Measurements from ENCODE around the gene CYP27C1. TPM values are rescaled to one million over a fixed set of nuclear protein-coding genes. Genes with fewer than 3 reads are reported as not detected.
"Not testable (repeated sequence)": the region's sequence is repeated elsewhere in the genome, so short reads cannot be mapped to it uniquely, and the experiment has no call there.

Gene CYP27C1
- total RNA-seq, 4 donors from 2014 or later, result 0.24 to 0.44 (median 0.37) TPM; not detected in 1

DNA sequence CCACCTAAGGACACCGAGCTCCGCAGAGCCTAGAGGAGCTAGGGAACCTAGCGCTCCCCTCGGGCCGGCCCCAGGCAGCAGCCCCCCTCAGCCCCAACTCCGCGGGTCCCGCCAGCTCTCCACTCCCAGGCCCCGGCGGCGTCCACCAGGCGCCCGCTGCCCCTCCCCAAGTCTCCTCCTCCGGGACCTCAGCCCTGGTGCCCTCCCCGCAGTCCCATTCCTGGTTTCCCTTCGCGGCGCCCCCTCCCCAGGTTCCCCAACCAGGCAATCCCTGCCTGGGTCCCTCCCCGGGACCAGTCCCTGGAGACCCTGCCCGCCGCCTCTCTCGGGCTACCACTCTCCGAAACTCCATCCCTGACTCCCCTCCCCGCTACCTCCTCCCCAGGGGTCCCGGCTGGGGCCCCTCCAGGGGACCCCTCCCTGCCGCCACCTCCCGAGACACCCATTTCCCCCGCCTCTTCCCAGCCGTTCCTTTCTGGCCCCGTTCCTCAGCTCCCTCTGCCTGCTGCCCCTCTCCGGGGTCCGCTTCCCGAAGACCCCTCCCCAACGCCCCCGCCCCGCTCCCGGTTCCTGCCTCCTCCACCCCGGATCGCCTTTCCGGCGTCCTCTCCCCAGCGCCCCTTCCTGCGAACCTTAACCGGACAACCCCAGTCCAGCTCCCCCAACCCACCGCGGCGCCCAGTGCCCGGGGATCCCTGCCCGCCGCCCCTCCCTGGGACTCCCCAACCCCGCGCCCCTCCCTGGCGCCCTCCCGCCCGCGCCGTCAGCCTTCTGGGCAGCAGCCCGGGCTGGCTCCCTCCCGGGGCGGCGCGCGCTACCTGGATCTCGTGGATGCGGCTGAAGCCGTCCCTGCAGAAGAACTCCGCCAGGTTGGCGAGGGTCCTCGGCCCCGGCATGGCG, 678 bp downstream of the CYP27C1 start:
- ATAC-seq (ENCODE audit: low FRiP score), result peak; percentile 30
- TF ChIP-seq, protein P1, sequence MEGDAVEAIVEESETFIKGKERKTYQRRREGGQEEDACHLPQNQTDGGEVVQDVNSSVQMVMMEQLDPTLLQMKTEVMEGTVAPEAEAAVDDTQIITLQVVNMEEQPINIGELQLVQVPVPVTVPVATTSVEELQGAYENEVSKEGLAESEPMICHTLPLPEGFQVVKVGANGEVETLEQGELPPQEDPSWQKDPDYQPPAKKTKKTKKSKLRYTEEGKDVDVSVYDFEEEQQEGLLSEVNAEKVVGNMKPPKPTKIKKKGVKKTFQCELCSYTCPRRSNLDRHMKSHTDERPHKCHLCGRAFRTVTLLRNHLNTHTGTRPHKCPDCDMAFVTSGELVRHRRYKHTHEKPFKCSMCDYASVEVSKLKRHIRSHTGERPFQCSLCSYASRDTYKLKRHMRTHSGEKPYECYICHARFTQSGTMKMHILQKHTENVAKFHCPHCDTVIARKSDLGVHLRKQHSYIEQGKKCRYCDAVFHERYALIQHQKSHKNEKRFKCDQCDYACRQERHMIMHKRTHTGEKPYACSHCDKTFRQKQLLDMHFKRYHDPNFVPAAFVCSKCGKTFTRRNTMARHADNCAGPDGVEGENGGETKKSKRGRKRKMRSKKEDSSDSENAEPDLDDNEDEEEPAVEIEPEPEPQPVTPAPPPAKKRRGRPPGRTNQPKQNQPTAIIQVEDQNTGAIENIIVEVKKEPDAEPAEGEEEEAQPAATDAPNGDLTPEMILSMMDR (IDR thresholded peaks at IDR 0.05), result no peak
- no peak for DNase-seq (ENCODE audit: low spot score)

DNA sequence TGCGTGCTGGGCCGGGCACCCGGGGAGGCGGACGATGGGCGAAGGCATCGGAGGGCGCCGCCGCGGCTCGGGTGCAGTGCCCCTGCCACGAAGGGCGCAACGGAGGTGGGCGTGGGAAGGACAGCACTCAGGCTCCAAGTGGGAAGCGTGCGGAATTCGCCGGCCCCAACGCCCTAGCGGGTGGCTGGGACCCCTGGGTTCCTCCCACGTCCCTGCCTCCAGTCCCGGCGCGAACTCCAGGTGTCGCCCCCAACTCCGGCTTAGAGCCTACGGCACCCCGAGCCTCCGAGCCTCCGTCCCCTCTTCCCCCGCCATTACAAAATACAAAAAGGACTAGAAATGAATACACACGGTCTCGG, 1.3 kb downstream of the CYP27C1 start:
- TF ChIP-seq, protein P1 (IDR thresholded peaks at IDR 0.05), result no peak
- DNase-seq (ENCODE audit: low spot score) (no peak), ATAC-seq (ENCODE audit: low FRiP score) (no peak)

DNA sequence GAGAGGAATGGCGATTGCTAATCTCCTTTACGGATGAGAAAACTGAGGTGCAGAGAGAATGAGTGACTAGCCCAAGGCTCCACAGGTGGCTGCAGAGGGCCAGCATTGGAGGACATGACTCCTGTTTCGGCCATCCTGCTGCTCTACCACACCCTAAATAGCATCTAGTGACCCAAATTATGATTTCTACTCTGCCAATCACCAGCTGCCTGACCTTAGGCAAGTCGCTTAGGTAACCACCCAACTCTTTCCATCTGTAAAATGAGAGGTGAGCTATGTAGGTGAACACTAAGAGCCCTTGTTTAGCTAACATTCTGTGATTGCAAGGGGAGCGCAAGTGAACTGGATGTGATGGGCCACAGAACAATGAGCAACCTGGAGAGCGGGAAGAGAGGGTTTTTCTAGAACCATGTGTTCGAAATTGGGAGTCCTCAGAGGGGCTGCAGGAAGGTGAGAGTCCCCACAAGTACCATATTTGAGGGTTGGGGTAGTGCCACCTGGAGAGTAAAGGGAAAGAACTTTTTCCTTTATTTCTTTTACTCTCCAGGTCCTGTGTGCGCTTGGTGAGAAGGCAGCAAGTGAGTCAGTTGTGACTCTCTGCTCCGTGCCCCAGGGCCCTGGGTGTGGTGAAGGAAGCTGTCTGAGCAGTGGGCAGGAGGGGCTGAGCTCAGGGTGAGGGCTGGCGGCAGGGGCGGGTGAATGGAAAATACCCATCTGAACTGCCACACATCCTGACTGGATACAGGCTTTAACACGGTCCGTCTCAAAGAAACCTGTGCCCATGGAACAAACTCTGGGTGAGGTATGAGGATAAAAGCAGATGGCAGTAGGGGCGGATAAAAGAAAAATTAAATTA, 2.4 kb downstream of the CYP27C1 start:
- no peak for DNase-seq (ENCODE audit: low spot score)
- TF ChIP-seq, protein P1 (IDR thresholded peaks at IDR 0.05), result no peak
- no peak for ATAC-seq (ENCODE audit: low FRiP score)

DNA sequence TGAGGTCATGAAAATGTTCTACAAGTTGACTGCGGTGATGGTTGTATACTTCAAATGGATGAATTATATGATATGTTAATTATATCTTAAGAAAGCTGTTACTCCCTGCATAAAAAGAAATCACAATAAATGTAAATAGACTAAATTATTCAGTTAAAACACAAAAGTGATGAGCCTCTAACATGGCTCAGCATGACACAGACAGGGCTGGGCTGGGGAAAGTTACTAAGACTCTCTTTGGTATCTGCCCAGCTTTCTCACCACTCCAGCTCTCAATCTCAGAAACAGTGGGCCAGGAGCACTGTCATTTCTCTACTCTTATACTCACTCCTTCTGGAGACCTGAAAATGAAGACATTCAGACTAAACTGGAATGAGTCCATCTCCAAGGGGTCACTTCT, 3.5 kb downstream of the CYP27C1 start:
- TF ChIP-seq, protein P1 (IDR thresholded peaks at IDR 0.05), result no peak
- ATAC-seq (ENCODE audit: low FRiP score), result no peak

DNA sequence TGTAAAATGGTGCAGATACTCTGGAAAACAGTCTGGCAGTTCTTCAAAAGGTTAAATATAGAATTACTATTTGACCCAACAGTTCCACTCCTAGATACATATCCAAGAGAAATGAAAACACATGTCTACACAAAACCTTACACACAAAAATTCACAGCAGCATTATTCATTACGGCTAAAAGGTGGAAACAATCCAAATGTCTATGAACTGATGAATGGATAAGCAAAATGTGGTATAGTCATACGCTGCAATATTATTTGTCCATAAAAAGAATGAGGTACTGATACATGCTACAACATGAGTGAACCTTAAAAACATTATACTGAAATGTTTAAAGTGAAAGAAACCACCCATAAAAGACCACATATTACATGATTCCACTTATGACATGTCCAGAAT, 4.0 kb downstream of the CYP27C1 start:
- TF ChIP-seq, protein P1 (IDR thresholded peaks at IDR 0.05), result no peak
- no peak for DNase-seq (ENCODE audit: low spot score)
- ATAC-seq (ENCODE audit: low FRiP score), result no peak

More for the DNA sequence above, 3.5 kb downstream of the CYP27C1 start:
- no peak for DNase-seq (ENCODE audit: low spot score)

DNA sequence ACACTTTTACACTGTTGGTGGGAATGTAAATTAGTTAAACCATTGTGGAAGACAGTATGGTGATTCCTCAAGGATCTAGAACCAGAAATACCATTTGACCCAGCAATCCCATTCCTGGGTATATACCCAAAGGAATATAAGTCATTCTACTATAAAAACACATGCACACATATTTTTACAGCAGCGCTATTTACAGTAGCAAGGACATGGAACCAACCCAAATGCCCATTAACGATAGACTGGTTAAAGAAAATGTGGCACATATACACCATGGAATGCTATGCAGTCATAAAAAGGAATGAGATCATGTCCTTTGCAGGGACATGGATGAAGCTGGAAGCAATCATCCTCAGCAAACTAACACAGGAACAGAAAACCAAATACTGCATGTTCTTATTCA, 5.9 kb downstream of the CYP27C1 start:
- not testable (repeated sequence) for DNase-seq (ENCODE audit: low spot score); ATAC-seq (ENCODE audit: low FRiP score)

DNA sequence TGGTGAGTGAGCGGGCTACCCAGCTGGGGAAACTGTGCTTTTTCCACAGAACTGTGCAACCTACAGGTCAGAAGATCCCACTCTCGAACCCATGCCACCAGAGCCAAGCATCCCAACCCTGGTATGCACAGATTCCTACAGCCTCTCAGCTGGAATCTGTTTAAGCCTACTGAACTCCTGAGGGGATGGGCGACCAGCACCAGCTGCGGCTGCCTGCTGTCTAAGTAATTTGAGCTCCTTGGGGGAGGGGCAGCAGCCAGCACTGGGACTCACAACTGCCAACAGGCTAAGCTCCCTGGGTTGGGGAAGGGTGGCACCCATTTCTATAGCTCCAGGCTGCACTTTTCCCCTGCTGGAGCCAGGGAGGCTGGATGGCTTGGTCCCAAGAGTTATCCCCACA, 11.8 kb downstream of the CYP27C1 start:
- no peak for DNase-seq (ENCODE audit: low spot score)
- TF ChIP-seq, protein P1 (IDR thresholded peaks at IDR 0.05), result no peak
- no peak for ATAC-seq (ENCODE audit: low FRiP score)
